HG03280 (cell line): ENCODE data around the gene HES1.

Experiments used
- ATAC-seq: cut with Tn5 transposase; IDR thresholded peaks from one replicate; pipeline ENCODE4 v1.9.1; 2021; ENCODE audit warnings: mild to moderate bottlenecking, moderate library complexity; ENCODE audit not compliant: unreplicated experiment

HES1 gene

DNA sequence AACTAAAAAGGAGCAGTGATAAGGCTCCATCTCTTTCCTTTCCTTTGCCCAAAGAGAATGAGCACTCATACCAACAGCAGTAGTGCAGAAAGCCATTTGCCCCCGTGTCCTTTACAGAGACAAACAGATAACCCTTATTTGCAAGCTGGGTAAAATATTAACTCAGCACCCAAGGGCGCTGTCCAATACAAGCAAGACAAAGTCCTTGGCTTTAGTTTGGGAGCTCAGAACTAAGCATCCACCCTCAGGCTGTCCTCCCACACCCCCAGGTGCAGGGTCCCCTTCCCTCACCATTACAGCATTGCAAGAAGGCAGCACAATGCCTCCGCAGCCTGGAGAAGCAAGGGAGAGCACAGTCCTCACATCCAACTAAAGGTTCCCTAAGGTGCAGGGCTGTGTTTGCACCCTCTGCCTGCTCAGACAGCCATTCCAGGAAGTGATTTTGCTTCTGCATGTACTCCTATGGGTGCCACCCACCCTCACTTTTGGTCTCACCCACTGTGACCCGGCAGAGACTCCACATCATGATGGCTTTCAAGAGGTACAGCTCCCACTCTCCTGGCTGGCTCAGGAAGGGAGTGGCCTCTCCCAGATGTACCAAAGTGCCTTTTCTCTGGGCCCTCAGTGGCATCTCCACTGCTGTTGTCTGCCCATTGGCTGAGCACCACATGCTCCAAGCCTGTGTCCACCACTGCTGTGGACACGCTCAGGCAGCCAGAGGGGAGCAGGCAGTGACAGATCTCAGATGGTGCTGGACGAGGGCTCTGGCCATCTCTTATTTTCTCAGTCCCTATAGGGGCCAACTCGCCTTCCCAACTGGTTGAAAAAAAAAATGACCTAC is 34.1 kb upstream of the HES1 start:
- no peak for ATAC-seq

DNA sequence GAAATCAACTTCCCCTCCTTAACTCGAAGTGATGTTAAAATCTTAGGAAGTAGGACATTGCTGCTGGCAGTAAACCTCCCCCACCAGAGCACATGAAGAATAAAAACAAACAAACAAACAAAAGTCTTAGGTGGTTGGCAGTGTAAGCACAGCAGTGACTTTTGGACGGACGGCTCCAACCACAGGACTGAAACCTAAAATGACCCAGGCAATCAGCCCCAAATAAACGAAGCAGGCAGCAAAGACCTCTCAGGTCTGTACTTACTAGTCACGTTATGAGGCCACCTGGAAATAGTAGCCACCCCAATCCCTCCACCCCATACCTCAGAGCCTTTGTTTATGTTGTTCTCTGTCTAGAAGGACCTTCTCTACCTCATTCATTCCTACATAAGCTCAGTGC is 33.5 kb upstream of the HES1 start:
- peak; percentile 28 for ATAC-seq

DNA sequence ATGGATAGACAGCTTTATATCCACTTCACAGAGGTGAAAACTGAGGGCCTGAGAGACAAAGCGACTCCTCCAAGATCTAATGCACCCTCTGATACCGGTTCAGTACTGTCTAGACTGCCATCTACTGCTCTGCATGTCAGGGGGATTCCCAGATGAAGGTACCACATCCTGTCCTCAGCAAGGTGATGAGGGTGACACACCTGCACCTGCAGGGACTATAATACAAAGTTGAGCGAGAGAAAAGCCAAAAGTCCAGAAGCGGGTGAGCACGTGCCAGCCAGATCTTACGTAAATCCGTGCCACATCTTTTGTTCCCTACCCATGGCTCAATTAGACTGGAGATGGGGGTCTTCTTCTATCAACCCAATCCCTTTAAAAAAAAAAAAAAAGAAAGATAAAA is 32.4 kb upstream of the HES1 start:
- ATAC-seq = no peak

DNA sequence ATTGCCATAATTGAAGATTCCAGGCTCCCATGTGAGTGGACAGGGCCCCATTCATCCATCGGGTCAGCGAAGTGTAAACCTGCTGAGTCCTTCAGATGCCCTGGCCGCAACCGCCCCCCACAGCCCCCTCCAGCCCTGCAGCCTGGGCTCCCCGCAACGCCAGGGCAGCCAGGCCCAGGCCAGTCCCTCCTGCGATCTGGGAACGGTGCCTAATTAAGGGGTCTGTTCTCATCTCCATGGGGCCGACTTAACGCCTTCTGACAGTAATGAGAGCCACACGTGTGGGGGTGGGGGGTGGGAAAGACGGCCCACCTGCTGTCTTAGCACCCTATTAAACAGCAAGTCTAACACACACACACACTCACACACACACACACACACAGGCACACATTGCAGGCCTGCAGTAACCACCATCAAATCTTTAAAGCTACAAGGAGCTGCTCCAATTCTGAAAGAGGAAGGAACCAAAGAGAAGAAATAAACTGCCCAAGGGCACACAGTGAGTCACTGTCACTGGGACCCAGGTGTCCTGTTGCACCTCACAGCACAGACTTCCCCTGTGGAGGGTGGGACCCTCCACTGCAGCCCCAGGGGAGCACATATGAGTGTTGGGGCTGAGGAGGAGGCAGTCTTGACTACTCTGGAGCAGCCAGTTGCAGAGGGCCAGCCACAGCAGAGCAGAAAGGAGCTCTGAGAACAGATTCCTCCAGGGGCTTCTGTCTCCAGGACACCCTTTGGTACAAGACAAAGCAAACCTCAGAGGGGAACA is 31.8 kb upstream of the HES1 start:
- ATAC-seq = no peak

DNA sequence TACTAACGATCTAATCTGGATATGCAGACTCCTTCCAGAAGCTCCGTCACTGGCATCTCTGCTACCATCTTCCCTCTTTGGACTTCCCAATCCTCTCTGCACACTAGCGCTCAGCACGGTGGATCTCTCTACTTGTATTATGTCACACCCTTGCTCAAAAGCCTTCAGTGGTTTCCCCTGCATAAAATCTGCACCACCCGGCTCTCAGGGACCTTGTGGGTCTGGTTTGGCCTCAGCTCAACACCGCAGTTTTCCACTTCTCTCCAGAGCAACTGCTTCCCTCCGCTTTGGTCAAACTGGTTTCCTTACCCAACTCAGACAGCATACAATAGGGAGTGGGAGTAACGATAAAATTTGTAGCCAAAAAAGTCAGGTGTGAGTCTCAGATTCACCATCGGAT is 30.7 kb upstream of the HES1 start:
- ATAC-seq = no peak

DNA sequence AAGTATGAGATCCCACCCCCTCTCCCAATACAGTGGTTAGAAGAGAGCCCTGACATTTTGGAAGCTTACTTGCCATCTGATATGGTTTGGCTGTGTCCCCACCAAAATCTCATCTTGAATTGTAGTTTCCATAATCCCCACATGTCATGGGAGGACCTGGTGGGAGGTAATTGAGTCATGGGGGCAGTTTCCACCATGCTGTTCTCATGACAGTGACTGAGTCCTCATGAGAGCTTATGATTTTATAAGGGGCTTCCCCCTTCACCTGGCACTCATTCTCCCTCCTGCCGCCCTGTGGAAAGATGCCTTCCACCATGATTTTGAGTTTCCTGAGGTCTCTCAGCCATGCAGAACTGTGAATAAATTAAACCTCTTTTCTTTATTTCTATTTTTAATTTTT is 28.8 kb upstream of the HES1 start:
- ATAC-seq = no peak

DNA sequence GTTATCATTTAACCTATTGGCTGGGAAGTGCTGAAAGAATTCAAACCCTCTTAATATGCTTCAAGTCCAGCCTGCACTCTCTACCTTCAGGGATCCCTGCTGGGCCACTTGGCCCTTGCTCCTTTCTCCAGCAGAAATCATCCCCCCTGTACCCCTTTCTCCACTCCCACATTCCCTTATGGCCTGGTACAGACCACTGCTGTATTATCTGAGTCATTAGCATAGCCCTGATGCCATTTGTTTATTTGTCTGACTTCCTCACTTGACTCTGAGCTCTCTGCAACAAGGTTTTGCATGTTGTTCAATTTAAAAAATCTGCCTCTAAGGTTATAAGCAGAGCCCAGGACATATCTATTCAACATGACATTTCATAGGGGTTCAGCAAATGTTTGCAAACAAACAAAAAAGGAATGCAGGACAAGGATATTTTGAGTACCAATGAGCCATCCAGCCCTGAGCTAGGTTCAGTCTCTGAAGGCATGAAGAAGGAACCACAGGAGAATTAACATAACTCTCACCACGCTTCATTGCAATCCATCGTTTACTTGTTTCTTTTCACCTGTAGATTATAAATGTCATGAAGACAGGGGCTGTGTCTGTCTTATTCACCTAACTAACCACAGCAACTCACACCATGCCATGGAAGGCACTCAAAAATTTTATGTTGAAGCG is 26.6 kb upstream of the HES1 start:
- no peak for ATAC-seq

DNA sequence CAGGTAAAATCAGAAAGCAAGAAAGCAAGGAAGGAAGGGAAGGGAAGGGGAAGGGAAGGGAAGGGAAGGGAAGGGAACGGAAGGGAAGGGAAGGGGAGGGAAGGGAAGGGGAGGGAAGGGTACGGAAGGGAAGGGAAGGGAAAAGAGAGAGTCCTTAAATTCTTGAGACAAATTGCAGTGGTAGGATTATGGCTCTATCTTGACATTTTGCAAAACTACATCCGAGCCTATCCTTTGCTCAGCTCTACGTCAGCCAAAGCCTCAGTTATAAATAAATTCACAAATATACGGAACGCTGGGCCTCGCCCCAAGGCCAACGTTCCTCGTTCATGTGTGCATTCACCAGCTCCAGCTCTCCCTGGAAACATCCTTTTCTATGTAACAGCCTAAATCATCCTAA is 25.5 kb upstream of the HES1 start:
- ATAC-seq = no peak

DNA sequence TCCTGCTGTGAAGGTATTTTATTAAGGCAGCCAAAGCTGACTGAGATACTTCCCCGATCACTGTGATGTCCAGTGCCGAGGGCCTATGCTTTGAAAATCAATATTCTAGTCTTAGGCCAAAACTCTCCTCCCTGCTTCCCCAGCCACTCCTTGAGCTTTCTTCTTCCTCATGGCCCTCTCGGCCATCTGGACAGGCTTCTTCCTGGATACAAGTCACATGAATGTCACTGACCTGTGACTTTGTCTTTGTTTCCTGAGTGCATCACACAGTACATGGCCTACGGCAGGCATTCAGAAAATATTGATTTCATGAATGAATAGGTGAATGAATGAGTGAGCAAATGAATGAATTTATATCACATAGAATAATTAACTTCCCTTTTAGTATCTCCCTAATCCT is 24.6 kb upstream of the HES1 start:
- ATAC-seq = no peak

DNA sequence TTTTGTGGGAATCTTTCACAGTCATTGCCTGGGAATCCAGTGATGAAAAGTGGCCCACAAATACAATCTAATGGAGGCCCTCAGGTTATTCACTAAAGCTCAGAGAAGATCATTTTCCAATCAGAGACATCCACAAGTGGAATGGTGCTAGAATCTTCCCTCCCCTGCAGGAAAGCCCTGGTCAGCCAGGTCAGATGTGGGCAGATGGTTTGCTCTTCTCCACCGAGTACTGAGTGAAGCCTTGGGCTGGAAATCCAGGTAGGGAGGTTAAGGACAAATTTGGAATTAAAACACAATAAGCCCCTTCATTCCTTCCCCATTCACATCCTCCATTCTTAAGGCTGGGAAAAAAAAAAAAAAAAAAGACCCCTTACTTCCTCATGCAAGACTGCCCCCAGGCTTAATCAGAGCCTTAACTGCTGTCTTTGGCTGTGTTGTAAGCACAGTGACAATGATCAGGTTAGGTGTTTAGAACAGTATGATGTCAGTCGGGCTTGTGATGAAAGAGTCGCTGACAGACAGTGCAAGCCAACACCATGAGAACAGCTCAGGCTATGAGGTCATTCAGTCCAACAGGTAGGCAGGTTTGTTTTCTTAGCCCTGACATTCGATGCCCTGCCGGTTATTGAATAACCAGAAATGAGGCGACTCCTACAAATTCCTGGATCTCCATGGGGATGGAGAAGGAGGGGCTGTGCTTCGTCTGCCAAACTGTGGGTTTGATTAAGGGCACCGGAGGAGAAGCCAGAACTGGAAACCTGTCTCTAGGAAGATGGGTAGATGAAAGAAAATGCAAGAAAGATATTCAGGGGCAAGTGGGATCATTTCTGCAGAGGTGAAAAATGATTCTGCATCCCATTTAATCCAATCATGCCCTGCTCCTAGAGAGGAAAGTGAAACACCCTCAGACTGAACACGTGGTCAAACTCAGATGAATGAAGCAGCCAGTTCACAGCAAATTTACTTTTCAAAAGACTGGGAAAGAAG is 23.5 kb upstream of the HES1 start:
- ATAC-seq = no peak

DNA sequence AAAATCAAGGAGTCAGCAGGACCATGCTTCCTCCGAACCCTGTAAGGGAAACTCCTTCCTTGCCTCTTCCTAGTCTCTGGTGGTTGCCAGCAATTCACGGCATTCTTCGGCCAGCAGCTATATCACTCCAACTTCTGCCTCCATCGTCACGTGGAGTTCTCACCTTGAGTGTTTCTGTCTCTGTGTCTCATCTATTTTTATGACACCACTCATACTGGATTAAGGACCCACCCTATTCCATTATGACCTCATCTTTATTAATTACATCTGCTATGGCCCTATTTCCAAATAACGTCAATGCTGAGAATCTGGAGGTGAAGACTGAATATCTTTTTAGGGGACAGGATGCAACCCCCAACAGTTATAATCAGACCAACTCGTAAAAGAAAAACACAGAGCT is 21.8 kb upstream of the HES1 start:
- ATAC-seq = no peak

DNA sequence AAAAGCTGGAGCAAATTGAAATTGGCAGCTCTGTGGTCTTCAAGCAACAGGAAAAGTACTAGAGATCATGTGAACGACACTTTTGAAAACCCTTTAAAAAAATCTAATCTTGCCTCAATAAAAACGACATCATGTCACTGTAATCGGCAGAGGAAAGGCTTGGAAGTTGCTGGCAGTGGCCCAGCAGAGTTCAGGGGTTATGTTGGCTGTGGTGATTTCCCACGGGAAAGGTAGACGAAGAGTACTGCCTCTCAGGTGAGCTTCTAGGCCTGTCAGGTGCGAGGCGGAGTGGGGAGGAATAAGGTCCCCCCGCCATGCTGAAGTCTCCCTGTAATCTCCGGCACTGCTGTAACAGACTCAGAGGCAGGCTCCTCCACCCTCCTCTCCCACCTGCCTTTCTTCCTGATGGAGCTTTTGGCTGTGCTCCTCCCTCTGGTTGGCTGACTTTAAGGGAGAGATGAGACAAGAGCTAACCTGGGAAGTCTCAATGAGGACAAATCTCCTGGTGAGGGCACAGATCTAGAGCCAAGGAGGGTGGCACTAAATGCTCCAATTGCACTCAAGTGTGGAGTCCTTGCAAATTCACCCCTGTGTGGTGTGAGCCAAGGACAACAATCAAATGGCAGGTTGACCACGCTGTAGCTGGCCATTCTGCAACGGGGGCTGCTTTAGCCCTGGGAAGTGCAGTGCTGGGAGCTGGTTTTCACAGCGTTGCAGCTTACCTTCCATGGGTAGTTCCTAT is 18.7 kb upstream of the HES1 start:
- no peak for ATAC-seq

DNA sequence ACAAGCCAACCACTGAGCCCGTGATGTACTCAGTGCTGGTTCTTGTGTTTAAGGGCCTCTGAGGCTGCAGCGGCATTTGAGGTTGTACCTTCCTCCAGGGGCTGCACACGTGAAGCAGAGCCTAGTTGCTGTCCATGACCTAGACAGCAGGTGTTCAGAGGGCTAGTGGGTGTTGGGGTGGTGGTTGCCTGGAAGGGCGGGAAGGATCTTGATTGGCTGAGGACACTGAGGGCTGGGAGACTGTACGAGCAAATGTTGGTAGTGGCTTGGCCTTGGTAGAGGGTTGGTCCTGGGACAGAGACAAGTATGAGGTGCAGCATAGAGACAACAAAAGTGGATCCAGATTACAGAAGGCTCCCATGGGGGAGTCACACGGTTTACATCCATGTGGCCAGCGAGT is 17.0 kb upstream of the HES1 start:
- no peak for ATAC-seq

DNA sequence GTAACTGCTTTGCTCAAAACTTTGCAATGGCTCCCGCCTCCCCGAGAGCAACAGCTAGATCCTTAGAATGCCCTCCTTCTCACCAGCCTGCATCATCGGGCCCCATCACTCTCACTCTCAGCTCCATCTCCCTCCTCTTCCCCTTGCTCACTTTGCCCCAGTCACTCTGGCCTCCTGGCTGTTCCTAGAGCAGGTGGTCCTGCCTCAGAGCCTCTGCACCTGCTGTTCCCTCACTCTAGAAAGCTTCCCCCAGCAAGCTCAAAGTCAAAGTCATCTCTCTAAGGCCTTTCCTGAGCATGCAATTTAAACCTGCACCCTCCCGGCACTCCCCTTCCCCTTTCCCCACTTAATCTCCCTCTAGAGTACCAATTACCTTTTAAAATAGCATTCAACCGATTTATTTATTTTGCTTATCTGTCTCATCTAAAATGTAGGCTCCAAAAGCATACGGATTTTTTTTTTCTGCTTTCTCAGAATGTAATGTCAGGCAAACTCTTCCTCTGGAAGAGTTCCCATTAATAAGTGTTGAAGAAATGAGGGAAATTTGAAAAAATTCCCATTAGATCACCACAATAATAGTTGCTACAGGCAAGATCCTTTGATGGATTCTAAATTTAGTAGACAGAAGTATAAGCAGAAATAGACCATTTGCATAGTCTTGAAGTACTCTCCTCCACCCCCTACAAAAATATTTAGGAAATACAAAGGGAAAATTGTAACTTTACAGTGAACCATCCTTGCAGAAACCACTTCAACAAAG is 15.9 kb upstream of the HES1 start:
- no peak for ATAC-seq

DNA sequence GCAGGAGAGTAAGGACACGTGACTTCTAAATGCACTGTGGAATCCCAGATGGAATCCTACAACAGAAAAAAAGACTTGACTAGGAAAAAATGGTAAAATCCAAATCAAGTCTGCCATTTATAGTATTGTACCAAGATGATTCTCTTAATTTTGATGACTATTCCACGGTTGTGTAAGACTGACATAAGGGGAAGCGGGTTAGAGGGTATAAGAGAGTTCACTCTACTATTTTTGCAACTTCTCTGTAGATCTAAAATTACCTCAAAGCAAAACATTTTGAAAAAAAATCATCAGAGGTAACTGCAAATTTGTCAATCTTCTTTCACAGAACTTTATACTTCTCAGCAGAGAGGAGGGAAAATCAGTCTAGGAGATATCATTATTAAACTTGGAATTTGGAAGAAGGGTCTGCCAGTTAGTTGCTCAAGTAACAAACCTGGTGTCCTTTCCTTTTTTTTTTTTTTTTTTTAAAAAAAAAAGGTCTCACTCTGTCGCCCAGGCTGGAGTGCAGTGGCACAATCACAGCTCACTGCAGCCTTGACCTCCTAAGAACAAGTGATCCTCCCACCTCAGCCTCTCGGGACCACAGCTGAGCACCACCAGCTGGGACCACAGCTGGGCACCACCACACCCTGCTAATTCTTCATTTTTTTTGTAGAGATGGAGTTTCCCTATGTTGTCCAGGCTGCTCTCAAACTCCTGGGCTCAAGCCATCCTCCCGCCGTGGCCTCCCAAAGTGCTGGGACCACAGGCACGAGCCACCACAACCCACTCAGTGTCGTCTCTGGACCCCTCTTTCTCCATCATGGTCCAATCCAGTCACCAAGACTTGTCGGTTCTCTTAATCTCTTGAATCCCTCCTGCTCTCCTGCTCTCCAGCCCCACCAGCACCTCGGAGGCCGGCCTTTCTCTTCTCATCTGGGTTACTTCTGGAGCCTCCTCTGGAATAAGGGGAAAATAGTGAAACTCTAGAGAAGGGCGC is 14.9 kb upstream of the HES1 start:
- ATAC-seq = no peak

DNA sequence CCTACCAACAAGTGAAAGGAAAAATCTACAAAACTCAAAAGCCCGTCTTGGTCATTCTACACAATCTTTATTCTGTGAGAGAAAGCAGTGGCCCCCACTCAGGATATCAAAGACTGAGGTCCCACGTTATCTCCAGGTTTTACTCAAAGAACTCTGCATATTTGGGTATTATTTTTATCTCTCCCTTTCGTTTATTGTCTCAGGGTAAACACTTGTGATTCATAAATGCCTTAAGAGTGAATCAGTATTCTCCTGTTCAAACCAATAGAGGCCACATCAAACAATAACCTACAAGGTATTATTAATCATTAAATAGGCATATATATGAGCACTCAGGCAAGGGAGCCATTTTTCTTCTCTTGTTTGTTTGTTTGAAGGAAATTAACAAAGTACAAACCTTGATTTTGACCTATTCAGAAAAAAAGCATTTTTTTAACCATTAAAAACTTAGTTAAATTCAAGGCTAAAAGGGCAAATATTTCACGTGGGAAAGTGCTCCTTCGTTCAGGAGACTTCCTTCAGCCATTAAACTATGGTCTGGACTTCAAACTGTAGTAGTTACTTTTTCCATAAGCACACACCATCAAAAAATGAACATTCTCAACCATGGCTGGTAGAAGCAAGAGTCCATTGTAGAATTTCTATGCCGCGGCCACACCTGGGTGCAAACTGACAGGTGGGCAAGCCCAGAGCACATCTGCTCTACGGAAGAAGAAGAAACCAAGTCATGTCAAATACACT is 13.9 kb upstream of the HES1 start:
- ATAC-seq = no peak

DNA sequence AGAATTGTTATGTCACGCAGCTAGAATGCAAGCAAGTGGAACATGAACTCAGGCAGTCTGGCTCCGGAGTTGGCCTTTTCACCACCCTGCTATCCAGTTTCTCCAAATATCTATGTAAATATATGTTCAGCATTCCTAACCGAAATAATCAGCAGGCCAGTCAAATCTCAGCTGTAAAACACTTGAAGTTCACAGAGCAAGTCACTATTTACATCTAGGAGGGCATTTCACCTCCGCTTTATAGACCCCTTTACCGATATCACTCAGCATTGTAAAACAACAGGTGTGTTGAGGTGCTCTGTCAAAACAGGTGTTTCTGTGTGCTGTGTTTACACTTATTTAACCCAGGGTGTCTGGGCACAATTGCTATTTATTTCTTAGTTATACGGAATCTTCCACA is 12.2 kb upstream of the HES1 start:
- ATAC-seq = no peak
